Upper lobe of right lung (tissue), 1 donor: ENCODE measurements around the gene ANKK1. TPM values are rescaled to one million over a fixed set of nuclear protein-coding genes. Genes with fewer than 3 reads are reported as not detected.

Experiments used
- ATAC-seq: fragments of 200-7000 bp; cut with Tn5 transposase; one replicate; pipeline ENCODE4 v1.9.1; 2020; ENCODE audit warnings: mild to moderate bottlenecking, moderate library complexity
- DNase-seq: peaks from one replicate; pipeline ENCODE4 v3.0.0-alpha.2; 2020
- H3K27ac ChIP-seq: fragments of 200-600 bp; one replicate; pipeline ENCODE4 v1.8.0; 2022
- H3K27me3 ChIP-seq: fragments of 200-600 bp; one replicate; pipeline ENCODE4 v1.8.0; 2022; ENCODE audit warnings: mild to moderate bottlenecking
- H3K36me3 ChIP-seq: fragments of 200-600 bp; one replicate; pipeline ENCODE4 v1.8.0; 2022
- H3K4me1 ChIP-seq: fragments of 200-600 bp; one replicate; pipeline ENCODE4 v1.8.0; 2022
- H3K4me3 ChIP-seq: fragments of 200-600 bp; one replicate; pipeline ENCODE4 v1.8.0; 2022; ENCODE audit warnings: mild to moderate bottlenecking
- H3K9me3 ChIP-seq: fragments of 200-600 bp; one replicate; pipeline ENCODE4 v1.8.0; 2022
- CTCF ChIP-seq: fragments of 200-600 bp; IDR thresholded peaks from one replicate; pipeline ENCODE4 v1.8.0; 2022; ENCODE audit warnings: antibody characterized with exemption
- intact Hi-C: fragments of 100-400 bp; cut with DNase I; formaldehyde crosslinking; loops from one replicate; pipeline ENCODE4 v1.11.0; 2022
- microRNA-seq: library from miRNA; unstranded; fragments of <30 nt; microRNA quantifications from one replicate; pipeline ENCODE4 v1.2.0, GENCODE V29; 2020; ENCODE audit warnings: borderline microRNAs expressed
- total RNA-seq: library from RNA; stranded (reverse); fragmentation: NEBNext Ultra II Directional; extraction: Animal tissue kit (Norgen Biotek cat#: 25700); gene quantifications from one replicate; pipeline ENCODE4 v1.2.1, GENCODE V29; 2021
- donor health status: DM: no; HTN: yes; CAD: no; lungs with severe emphysema.

Gene ANKK1
- total RNA-seq, 1 donor from 2014 or later = not detected

GRCh38 chr11:113446112-113446511, 58.5 kb downstream of the ANKK1 start:
- Histone ChIP-seq H3K9me3 (no peaks in the 10 kb centered on the region), H3K36me3 (no peaks in the 10 kb centered on the region), H3K4me3 (no peak overlapping the region), H3K4me1 (no peaks in the 10 kb centered on the region), H3K27ac (no peak overlapping the region), H3K27me3 (no peaks in the 10 kb centered on the region)
- no peak for TF ChIP-seq CTCF
- no peak for DNase-seq
- intact Hi-C loops = no loop called here
- ATAC-seq = no peak

GRCh38 chr11:113446938-113447337, 59.4 kb downstream of the ANKK1 start:
- Histone ChIP-seq H3K9me3 (no peaks in the 10 kb centered on the region), H3K4me1 (no peaks in the 10 kb centered on the region), H3K36me3 (no peaks in the 10 kb centered on the region), H3K27ac (no peak overlapping the region), H3K27me3 (no peaks in the 10 kb centered on the region), H3K4me3 (no peak overlapping the region)
- intact Hi-C loops = no loop called here
- TF ChIP-seq CTCF = no peak
- DNase-seq (no peak), ATAC-seq (no peak)

- no peak for ATAC-seq
- H3K4me3 ChIP-seq = no peak overlapping the region
- intact Hi-C loops = no loop called here
- no peak for DNase-seq
- H3K27me3 ChIP-seq = no peaks in the 10 kb centered on the region
- H3K27ac ChIP-seq = no peak overlapping the region
- no peak for TF ChIP-seq CTCF
- H3K9me3 ChIP-seq = no peaks in the 10 kb centered on the region
- no peaks in the 10 kb centered on the region for H3K4me1 ChIP-seq
- H3K36me3 ChIP-seq = no peaks in the 10 kb centered on the region
These were observed 60.2 kb downstream of the ANKK1 start for GRCh38 chr11:113447621-113448315.

GRCh38 chr11:113448316-113448677, 60.7 kb downstream of the ANKK1 start:
- Histone ChIP-seq H3K9me3 (no peaks in the 10 kb centered on the region), H3K4me3 (no peak overlapping the region), H3K27me3 (no peaks in the 10 kb centered on the region), H3K27ac (no peak overlapping the region), H3K36me3 (no peaks in the 10 kb centered on the region), H3K4me1 (no peaks in the 10 kb centered on the region)
- TF ChIP-seq CTCF = no peak
- ATAC-seq = no peak
- no peak for DNase-seq
- intact Hi-C loops = no loop called here

- no peak for ATAC-seq
- H3K9me3 ChIP-seq = no peaks in the 10 kb centered on the region
- H3K27me3 ChIP-seq = no peaks in the 10 kb centered on the region
- no peak for TF ChIP-seq CTCF
- DNase-seq = no peak
- intact Hi-C loops = no loop called here
- no peaks in the 10 kb centered on the region for H3K4me1 ChIP-seq
- H3K36me3 ChIP-seq = no peaks in the 10 kb centered on the region
- no peak overlapping the region for H3K4me3 ChIP-seq
- H3K27ac ChIP-seq = no peak overlapping the region
These were observed 62.2 kb downstream of the ANKK1 start for GRCh38 chr11:113449743-113450142.

Small RNA genes within 50 kb of the gene (microRNA-seq; reads per million reads assigned to microRNA genes)
- gene MIR4301 = not detected

Other genes starting within 250 kb of the ANKK1 start
- 15.3 TPM for gene TTC12, start 73.2 kb upstream of the ANKK1 start, total RNA-seq
- gene DRD2, start 87.6 kb downstream of the ANKK1 start, total RNA-seq = not detected